ENCODE measurements around the gene GBGT1.

The GBGT1 gene

DNA sequence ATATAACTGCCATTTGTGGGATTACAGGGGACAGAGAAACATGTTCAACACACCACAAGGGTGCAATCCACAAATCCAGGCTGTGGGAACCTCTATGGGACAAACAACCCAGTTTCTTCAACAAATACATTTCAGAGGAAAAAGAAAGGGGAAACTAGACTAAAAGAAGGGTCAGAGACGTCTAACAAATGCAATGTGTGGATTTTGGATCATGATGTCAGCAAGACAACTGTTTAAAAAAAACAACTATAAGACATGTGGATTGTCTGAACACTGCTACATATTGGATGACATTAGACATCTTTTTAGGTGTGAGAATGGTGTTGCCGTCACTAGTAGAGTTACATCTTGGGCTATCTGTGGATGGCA is 38.8 kb downstream of the GBGT1 start:
- DNase-seq: no peak

DNA sequence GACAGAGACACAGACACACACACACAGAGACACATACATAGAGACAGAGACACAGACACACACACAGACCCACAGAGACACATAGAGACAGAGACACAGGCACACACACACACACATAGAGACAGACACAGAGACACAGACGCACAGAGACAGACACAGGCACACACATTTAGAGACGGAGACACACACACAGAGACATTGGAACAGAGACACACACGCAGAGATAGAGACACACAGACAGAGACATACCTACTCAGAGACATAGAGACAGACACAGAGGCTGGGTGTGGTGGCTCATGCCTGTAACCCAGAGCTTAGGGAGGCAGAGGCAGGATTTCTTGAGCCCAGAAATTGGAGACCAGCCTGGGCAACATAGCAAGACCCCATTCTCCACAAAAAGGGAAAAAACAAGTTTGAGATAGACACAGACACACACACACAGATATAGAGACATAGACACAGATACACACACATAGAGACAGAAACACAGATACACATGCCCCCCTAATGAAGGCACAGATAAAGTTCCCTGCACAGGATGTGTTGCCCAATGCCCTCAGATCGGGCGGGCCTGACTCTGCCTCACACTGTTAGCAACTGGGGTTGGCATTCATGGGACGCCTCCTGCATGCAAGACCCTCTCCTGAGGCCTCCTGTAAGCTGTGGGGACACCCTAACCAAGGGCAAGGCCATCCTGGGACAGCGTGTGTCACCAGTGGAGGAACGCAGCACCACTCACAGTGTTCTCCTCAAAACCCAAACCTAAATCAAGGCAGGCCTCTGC is 39.4 kb downstream of the GBGT1 start:
- DNase-seq: no peak

DNA sequence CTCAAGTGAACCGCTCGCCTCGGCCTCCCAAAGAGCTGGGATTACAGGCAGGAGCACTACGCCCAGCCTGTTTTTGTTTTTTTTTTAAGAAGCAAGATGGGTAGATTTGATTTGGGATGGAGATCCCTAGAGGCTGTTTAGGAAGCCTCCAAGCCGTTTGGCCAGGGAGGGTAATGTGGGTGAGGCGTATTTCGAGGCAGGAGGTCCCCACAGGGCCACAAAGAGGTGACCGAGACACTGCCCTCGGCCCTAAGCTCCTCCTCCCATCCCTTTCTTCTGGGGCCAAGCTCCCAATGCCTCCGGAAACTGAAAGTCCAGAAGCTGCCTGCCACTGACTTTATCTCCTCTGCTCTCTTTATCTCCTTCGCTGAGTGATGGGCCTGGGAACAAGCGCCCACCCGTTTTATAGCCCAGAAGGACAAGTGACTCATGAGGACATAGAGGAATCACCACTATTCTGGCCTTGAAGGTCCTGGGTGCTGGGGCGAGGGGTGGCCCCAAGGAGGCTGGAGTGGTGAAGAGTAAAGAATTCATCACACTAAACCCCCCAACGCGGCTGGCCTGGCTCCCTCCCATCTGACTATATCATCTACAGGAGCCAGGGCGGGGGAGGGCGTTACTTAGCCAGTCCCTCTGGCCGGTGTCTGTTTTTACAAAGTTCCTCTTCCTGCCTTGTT is 40.6 kb downstream of the GBGT1 start:
- peak; percentile 55 for DNase-seq

DNA sequence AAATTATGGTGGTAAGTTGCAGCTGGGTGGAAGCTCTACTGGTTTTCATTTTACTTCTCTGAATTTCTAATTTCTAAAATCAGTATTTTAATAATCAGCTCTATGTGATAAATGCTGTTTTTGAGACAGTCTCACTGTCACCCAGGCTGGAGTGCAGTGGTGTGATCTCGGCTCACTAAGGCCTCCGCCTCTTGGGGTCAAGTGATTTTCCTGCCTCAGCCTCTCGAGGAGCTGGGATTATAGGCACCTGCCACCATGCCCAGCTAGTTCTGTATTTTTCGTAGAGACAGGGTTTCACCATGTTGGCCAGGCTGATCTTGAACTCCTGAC is 41.1 kb downstream of the GBGT1 start:
- DNase-seq: no peak

DNA sequence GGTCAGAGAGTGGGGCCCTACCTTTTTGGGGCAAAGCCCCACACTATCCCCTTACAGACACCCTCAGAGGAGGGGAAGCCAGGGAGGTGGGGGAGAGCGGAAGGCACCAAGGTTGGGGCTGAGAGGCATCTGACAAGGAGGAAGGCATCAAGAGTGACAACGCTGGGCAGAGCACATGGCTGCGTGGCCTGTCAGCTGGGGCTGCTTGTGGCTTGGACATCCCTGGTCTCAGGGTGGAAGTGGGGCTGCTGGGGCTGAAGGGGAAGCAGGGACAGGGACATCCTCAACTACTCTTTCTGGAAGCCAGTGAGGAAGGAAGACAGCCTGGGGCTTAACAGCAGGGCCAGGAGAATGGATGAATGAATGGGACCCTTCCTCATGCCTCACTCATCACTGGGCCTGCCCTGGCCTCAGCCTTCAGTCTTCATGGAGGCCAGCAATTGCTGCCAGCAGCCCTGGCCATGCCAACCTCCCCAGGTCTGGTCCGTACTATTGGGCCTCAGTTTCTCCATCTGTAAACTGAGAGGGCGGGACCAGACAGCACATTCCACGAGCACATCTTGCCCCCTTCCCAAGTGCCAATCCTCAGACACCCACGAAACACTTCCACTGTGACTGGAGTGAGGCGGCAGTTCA is 41.7 kb downstream of the GBGT1 start:
- no peak for DNase-seq

DNA sequence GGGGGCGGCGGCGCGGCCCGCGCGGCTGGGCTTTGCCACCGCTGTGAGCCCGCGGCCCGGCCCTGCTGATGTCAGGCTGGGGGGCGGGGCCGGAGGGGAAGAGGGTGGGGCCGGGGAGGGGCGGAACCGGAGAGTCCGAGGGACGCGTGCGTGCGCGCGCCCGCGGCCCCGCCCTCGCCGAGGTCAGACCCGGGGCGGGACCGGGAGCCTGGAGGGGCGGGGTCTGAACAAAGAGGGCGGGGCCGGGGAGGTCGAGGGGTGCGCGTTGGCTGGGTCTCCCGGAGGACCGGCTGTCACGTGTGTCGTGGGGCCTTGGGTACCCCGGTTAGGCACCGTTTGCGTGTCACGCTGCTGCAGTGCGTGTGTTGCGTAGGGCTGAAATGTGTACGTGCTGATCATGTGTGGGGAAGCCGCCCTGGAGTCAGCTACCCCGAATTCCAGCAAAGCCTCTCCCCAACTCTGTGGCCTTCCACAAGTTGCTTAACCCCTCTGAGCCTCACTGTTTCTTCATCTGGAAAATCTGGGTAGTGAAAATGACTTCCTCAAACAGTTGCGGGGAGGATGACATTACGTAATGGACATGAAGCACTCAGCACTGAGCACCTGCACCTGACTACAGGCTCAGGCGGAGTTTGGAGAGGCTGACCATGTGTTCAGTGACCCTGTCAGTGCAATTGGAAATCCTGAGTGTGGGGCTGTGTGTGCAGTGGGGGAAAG is 42.4 kb downstream of the GBGT1 start, which contains the start of gene RALGDS:
RALGDS (minus strand) TSS at position 43 of the 717 bp plus-strand sequence. CDS start 86 bp downstream, outside the sequence.
- DNase-seq: peak; percentile 81

DNA sequence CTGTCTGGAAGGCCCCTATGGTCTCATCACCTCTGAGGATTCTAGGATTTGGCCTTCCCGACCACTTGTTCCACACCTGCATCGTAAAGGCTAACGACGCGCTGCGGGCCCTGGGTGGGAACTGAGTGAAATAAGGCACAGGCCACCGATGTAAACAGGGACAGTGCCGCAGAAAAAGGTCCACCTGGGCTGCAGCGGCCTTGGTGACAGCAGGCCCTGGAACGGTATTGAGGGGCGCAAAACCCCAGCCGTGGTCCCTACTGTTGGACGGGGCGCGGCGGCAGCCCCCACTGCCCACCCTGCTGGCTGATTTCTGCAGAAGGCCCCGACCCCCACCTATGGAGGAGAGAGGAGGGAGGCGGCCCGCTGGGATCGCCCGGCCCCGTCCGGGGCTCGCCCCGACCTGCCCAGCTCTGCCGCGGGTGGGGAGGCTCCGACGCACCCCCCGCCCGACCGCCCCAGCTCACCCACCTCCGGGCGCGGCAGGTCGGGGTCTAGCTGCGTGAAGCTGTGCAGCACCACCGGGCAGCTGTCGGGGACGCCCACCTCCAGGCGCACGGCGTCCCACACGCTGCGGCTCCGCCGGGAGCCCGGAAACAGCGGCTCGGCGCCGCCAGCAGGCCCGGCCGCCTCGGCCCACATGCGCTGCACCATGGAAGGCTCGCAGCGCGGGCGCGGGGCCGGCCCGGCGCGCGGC is 43.1 kb downstream of the GBGT1 start:
- no peak for DNase-seq

DNA sequence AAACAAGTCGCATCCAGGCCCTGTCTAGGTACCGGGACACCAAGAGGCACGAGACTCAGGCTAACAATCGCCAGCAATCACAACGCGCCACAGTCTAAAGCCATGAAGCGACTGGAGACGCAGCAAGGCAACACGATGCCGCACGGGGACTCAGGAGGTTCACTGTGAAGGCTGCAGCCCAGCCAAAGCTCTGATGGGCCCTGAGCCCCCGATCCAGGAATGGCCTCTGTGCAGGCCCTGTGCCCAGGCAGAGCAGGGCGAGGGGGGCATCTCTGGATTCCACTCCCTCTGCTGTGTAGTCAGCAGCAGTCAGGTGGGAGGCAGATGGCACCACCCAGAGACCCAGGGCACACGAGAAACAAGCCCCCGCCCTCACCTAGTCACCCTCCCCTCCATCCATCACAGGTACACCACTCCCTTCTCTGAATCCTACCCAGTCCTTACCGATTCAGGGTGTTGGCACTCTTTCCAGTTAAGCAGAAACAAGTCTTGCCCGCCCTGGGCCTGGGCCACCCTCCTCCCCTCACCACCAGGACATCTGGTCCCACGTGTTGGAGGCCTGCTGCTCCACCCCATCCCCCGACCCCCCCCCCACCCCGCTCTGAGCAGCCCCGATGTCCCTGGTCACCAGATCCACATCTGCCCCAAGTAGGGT is 43.7 kb downstream of the GBGT1 start:
- no peak for DNase-seq

DNA sequence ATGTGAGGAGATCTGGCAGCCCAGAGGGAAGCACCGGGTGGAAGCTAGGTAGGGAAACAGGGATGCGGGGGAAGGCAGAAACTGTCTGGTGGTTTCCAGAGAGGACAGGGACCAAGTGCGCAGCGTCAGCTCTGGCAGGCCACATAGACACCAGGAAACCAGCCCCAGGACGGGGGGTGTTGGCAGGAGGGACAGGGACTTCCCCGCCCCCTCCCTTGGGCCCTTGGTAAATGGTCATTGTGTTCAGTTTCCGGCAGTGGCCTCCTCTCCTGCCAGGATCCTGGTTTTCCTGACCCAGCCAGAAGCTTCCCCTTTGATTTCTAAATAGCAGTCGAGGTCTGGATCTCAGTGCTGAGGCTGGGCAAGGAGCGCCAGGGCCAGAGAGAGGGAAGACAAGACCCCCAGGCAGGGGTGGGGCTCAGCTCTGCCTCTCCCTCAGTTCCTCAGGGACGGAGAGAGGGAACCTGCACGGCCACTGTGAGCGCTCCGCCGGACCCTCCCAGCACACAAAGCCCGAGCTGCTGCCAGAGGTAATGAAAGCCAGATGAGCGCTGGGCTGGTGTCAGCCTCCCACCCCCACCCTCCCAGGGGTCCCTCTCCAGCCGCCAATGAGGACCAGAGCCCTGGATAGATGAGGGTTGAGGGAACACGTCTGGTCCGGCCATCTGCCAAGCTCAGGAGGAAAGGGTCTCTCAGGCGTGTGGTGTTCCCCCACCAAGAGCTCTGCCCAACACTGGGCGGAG is 44.4 kb downstream of the GBGT1 start:
- no peak for DNase-seq

DNA sequence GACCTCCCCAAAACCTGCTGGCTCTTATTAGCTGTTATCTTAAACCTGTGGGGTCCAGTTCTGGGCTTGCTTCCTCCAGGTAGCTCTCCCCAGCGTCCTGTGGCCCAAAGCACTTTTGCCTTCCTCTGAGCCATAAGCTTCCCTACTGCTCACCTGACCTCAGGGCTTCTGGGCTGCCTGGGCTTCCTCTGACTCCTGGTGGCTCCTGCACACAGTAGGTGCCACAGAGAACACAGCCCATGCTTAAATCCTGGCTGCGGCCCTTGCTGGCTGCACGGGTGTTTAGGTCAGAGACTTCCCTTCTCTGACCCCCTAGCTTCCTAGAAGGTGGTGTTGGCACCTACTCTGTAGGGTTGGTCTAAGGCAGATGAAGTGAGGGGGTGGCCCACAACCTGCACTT is 45.1 kb downstream of the GBGT1 start:
- DNase-seq: no peak

DNA sequence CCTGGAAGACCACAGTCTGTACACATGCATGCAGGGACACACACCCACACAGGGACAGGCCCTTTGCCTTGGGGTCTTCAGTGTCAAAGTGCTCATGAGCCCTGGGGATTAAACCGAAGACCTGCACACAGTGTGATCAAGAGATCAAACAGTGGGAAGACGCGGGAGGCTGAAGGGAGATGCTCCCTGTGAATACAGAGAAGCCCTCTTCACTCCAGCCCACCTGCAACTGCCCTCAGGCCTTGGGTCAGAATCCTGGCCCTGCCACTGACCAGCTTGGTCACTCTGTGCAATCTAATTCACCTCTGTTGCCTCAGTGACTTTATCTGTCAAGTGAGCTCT is 45.6 kb downstream of the GBGT1 start:
- no peak for DNase-seq

DNA sequence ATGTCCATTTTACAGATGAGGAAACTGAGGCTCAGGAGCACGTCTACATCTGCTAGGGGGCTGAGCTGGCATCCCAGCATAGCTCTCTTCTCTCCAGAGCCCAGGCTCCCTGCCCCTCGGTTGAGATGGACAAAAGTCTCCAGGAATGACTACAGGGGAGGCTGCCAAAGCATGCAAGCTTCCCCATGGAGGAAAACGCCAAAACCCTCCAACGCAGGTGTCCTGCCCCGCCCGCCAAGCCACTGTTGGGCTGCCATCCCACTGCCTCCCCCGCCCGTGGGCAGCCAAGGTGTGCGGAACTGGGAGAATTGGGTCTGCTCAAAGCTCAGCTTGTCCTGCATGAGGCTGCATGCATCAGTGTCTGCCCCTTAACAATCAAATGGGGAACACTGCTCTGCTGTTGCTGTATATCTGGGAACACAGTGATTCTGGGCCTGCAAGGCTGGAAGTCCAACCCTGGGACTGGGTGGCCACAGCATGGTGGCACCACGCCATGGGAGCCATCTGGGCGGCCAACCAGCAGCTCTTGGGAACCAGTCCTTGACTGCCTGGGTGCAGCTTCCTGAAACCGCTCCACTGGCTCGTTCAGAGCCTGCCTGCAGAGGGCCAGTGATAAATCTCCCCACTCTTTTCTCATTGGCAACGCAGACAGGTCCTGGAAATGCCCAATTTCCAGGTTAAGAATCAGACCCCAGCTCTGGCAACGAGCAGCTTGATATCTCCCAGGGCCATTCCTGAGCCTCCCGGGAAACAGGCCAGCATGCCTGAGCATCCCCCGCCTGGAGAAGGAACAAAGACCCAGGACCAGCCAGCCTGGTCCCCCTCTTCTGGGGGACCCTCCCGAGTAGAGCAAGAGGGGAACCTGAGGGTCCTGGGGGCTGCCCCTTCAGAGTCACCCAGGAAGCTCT is 46.2 kb downstream of the GBGT1 start:
- no peak for DNase-seq

DNA sequence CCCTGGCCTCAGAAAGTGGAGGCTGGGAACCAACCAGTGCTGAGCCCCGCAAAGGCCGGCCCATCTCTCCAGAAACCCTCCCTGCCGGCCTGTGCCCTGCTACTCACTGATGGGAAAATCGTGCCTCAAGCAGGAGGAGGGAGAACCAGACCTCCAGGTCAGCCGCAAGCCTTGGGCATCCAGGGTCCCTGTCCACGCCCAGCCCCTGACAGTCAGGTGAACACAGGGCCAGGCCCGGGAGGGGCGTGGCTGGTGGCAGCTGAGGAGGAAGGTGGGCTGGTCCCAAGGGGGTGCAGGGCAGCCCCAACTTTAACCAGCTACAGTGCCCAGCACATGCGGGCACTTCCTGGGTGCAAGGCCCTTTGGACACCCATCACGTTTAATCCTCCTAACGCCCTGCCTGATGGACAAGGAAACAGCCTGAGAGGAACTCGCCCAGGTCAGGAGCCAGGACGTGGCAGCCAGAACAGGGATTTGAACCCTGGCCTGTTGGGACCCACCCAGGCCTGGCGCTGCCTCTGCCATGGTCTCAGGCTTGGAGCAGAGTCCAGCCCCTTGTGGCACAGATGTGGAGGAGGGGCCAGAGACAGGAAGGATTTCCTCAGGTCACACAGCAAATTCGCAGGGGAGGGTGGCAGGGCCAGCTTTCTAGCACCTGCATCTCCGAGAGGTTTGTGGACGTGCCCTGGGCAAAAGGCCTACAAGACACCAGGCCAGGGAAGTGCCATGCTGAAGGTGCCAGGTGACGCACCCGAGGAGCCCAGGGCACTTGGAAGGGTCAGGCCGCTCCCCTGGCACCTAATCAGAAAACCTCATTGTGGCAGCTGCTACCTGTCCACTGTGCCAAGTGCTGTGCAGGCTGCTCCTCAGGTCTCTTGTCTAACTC is 47.1 kb downstream of the GBGT1 start:
- DNase-seq: no peak

DNA sequence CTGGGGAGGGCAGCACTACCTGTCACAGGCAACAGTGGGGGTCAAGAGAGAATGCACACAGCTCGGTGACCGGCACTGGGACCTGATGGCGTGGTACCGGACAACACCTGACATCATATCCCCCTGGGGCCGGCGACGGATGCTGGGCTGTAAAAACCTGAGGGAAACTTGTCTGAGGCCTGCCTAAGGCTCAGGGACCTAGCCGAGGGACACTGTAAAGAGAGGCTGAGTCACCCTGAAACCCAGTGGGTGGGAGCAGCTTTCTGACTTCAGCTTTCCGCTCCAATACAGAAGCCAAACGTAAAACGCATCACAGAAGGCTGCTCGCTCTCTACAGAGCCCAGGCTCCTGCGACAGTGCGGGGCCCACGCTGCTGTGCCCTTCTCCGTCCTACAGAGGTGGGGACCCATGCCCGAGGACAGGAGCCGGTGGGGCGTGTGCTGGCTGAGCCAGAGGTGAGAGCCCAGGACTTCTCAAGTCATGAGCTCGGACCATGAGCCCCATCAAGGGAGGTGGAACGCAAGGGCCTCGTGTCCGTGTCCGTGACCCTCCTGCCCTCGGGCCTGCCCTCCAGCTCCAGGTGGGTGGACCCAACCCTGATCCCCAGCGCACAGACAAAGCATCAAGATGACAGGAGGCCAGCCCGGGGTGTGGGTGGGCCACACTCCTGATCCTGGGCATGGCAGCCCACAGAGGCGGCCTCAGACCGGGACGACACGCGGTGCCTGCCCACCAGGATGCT is 47.9 kb downstream of the GBGT1 start:
- no peak for DNase-seq

DNA sequence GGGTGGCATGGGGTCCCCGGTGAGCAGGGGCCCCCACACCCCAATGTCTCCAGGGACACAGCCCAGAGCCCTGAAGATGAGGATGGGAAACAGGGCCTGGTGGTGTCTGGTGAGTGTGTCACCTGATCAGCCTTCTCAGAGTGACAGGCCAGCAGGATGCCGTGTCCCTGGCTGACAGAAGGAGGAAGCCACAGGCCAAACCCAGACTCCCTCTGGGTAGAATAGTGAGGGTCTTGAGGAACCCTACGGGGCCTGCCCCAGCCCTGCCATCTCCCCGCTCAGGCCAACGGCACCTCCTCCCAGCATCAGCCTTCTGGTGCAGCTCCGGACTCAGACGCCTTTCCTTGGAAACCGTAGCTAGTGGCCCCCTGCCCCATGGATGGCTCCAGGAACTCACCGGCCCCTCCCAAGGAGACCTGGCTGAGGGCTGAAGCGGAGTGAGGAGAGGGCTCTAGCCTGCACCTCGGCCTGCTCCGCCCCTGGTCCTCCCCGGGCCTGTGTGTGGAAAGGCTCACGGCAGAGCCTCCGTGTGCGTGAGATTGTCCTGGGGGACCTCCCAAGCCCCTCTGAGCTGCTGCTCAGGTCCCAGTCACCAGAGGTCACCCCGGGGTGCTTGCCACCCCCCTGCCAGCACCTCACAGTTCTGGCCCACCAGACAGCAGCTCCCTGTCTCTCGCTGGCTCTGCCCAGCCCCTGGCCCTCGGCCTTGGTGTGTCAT is 48.7 kb downstream of the GBGT1 start:
- no peak for DNase-seq

DNA sequence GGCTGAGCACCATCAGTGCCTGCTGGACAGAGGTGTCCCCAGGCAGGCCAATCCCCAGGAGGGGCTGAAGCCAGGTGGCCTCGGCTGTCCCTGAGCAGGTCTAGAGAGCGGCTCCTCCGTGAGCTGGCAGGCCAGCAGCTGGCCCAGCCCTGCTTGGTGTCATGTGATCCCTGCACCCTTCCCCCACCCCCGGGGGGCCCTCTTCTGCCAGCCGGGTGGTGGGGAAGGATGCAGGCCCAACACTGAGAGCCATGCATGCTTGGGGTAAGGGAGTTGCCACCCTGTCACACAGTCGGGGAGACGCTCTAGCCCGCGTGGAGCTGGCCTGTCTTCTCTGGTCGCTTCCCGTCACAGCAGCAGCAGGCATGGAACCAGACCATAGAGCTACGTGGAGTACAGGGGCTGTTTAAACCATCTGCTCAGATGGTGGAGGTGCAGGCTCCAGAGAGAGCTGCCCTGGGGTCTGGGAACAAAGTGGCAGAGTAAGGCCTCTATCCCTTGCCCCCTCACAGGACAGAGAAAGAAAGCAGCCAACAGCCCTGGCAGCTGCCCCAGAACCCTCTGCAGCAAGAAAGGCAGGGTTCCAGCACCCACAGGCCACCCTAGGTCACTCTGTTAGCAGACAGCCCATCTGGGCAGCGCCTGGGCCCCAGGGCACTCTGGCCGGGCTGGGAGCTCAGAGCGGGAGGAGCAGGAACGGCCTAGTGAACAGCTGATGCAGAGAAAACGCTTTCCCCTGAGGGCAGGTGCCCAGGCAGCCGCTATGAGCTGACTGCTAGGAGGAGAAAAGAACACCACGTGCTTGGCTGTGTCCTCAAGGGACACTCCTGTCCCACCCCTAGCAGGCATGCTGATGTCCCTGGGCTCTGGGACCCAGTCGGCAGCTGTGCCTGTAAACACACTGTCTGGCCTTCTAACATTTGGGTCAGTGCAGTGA is 49.5 kb downstream of the GBGT1 start:
- DNase-seq: peak; percentile 39

All from hematopoietic multipotent progenitor cell treated with erythropoietin and hydrocortisone succinate and interleukin-3 and kit ligand, for 8 days (in vitro differentiated cells).